GM12878 (cell line): ENCODE data around the gene CPT2. TPM values are rescaled to one million over a fixed set of nuclear protein-coding genes. Genes with fewer than 3 reads are reported as not detected.

Experiments used
- ASH2L ChIP-seq: fragments of 300-600, 200-600 bp; sonication (generic); IDR thresholded peaks from 2 replicates; pipeline ENCODE4 v1.6.1; 2017; ENCODE audit warnings: low read depth, mild to moderate bottlenecking, borderline replicate concordance
- ATF7 ChIP-seq: fragments of 450-650 bp; IDR thresholded peaks from 2 replicates; pipeline ENCODE4 v1.6.1; 2016; ENCODE audit warnings: low read depth, mild to moderate bottlenecking
- CEBPB ChIP-seq, 2 experiments: fragments of 150-350 bp in 1 of 2; IDR thresholded peaks; 2 replicates each; pipeline ENCODE4 v1.6.1; 2012 to 2014; ENCODE audit warnings: low read depth in 2 of 2, low read length in 2 of 2, borderline replicate concordance in 1 of 2, inconsistent platforms in 1 of 2
- EP300 ChIP-seq, 2 experiments: fragments of 150-350 bp in 1 of 2; IDR thresholded peaks; 2 replicates each; pipeline ENCODE4 v1.6.1; 2011 to 2012; ENCODE audit warnings: low read depth in 2 of 2, low read length in 2 of 2, borderline replicate concordance in 1 of 2, improper control_type of control experiment in 1 of 2, inconsistent platforms in 1 of 2; ENCODE audit not compliant: control insufficient read depth in 1 of 2
- FOXM1 ChIP-seq: IDR thresholded peaks from 2 replicates; pipeline ENCODE4 v1.6.1; 2012; ENCODE audit warnings: low read depth, mild to moderate bottlenecking, inconsistent platforms, low read length, moderate library complexity
- HCFC1 ChIP-seq: fragments of 150-350 bp; IDR thresholded peaks from 2 replicates; pipeline ENCODE4 v1.6.1; 2014; ENCODE audit warnings: low read length
- MEF2B ChIP-seq: fragments of 450-650 bp; IDR thresholded peaks from 2 replicates; pipeline ENCODE4 v1.6.1; 2018; ENCODE audit warnings: mild to moderate bottlenecking, moderate library complexity; ENCODE audit not compliant: partially characterized antibody, poor library complexity, severe bottlenecking
- NR2F1 ChIP-seq: fragments of 450-650 bp; conservative IDR thresholded peaks from 2 replicates; pipeline ENCODE4 v1.6.1; 2017; ENCODE audit warnings: mild to moderate bottlenecking
- PML ChIP-seq: IDR thresholded peaks from 2 replicates; pipeline ENCODE4 v1.6.1; 2012; ENCODE audit warnings: low read length, inconsistent platforms
- RB1 ChIP-seq: fragments of 450-650 bp; formaldehyde crosslinking; IDR thresholded peaks from 2 replicates; pipeline ENCODE4 v1.6.1; 2017; ENCODE audit warnings: mild to moderate bottlenecking, borderline replicate concordance
- RUNX3 ChIP-seq: IDR thresholded peaks from 2 replicates; pipeline ENCODE4 v1.6.1; 2012; ENCODE audit warnings: low read length, inconsistent platforms
- SP1 ChIP-seq: IDR thresholded peaks from one replicate; pipeline ENCODE4 v1.6.1; 2011; ENCODE audit warnings: low read depth, low read length
- SRF ChIP-seq, 2 experiments: IDR thresholded peaks; 2 replicates each; pipeline ENCODE4 v1.6.1; 2011; ENCODE audit warnings: low read depth in 2 of 2, low read length in 2 of 2, mild to moderate bottlenecking in 1 of 2, moderate library complexity in 1 of 2
- TCF7 ChIP-seq: IDR thresholded peaks from 2 replicates; pipeline ENCODE4 v1.6.1; 2014; ENCODE audit warnings: antibody characterized with exemption, borderline replicate concordance
- ZBTB11 ChIP-seq: fragments of 450-650 bp; formaldehyde crosslinking; IDR thresholded peaks from 2 replicates; pipeline ENCODE4 v1.5.0; 2022; ENCODE audit warnings: mild to moderate bottlenecking, missing genetic modification characterization
- ZBTB33 ChIP-seq: fragments of 450-650 bp; IDR thresholded peaks from 2 replicates; pipeline ENCODE4 v1.6.1; 2017; ENCODE audit warnings: mild to moderate bottlenecking
- polyA plus RNA-seq, 11 experiments: library from polyadenylated mRNA; depleted of rRNA in 4 of 11; unstranded in 6 of 11; stranded (reverse) in 5 of 11; fragments of >200 nt; fragmentation: Nextera tagmentation in 4 of 11; fragmentation: Illumina TruSeq in 1 of 11; extraction: Ambion mirVana in 4 of 11; extraction: Trizol in 1 of 11; gene quantifications; 1 replicate in 1 of 11; 2 replicates in 10 of 11; pipeline versions ENCODE4 v1.2.1 to v1.2.3, GENCODE V29; 2011 to 2016; ENCODE audit warnings: inconsistent platforms in 2 of 11, missing spikeins in 2 of 11, low read depth in 1 of 11
- total RNA-seq, 4 experiments: library from RNA; depleted of rRNA in 3 of 4; stranded (reverse); fragments of >200 nt in 3 of 4; fragmentation: Illumina TruSeq in 1 of 4; extraction: Trizol in 1 of 4; gene quantifications; 2 replicates each; pipeline versions ENCODE4 v1.2.1 to v1.2.3, GENCODE V29; 2013 to 2021
- TF ChIP-seq, protein P1 (sequence below): IDR thresholded peaks from 2 replicates; pipeline ENCODE4 v1.6.1; 2011; ENCODE audit warnings: borderline replicate concordance, low read depth, mild to moderate bottlenecking, moderate library complexity, mixed read lengths, low read length; ENCODE audit not compliant: insufficient read depth; ENCODE audit errors: extremely low read length
- TF ChIP-seq, protein P2 (sequence below): fragments of 450-650 bp; conservative IDR thresholded peaks from 2 replicates; pipeline ENCODE4 v1.6.1; 2017; ENCODE audit warnings: mild to moderate bottlenecking, moderate library complexity
- TF ChIP-seq, protein P3 (sequence below): IDR thresholded peaks from 2 replicates; pipeline ENCODE4 v1.6.1; 2012; ENCODE audit warnings: low read depth, low read length, improper control_type of control experiment

The CPT2 gene
- total and polyA plus RNA-seq, 10 of the 15 experiments (the other 5 are each of a cell fraction or from before 2014, with no cell fraction given), result 10.1 to 36.2 (median 26.3) TPM

- TF ChIP-seq, protein P1, sequence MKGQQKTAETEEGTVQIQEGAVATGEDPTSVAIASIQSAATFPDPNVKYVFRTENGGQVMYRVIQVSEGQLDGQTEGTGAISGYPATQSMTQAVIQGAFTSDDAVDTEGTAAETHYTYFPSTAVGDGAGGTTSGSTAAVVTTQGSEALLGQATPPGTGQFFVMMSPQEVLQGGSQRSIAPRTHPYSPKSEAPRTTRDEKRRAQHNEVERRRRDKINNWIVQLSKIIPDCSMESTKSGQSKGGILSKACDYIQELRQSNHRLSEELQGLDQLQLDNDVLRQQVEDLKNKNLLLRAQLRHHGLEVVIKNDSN, result no peak
- no peak for TF ChIP-seq TCF7
- no peak for TF ChIP-seq MEF2B
- peak; percentile 44; the same call in 1 of the 2 replicates for TF ChIP-seq RUNX3
- no peak for TF ChIP-seq ASH2L
- TF ChIP-seq HCFC1, result peak; percentile 48; the same call in 1 of the 2 replicates
- peak; percentile 45; the same call in 1 of the 2 replicates for TF ChIP-seq ATF7
- TF ChIP-seq EP300 (IDR thresholded peaks at IDR 0.05; ENCODE audit: borderline replicate concordance in 1 of 2, control insufficient read depth in 1 of 2, low read depth in 2 of 2, low read length in 2 of 2), result no peak
- TF ChIP-seq, protein P2, sequence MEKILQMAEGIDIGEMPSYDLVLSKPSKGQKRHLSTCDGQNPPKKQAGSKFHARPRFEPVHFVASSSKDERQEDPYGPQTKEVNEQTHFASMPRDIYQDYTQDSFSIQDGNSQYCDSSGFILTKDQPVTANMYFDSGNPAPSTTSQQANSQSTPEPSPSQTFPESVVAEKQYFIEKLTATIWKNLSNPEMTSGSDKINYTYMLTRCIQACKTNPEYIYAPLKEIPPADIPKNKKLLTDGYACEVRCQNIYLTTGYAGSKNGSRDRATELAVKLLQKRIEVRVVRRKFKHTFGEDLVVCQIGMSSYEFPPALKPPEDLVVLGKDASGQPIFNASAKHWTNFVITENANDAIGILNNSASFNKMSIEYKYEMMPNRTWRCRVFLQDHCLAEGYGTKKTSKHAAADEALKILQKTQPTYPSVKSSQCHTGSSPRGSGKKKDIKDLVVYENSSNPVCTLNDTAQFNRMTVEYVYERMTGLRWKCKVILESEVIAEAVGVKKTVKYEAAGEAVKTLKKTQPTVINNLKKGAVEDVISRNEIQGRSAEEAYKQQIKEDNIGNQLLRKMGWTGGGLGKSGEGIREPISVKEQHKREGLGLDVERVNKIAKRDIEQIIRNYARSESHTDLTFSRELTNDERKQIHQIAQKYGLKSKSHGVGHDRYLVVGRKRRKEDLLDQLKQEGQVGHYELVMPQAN, result peak; percentile 72
- peak; percentile 91 for TF ChIP-seq NR2F1
- no peak for TF ChIP-seq ZBTB11 (CRISPR knock-in tag)
- no peak for TF ChIP-seq CEBPB (IDR thresholded peaks at IDR 0.05; ENCODE audit: borderline replicate concordance in 1 of 2, low read depth in 2 of 2, low read length in 2 of 2)
- peak; percentile 96 for TF ChIP-seq PML
- TF ChIP-seq FOXM1, result no peak
- no peak for TF ChIP-seq ZBTB33
- TF ChIP-seq SRF (IDR thresholded peaks at IDR 0.05; ENCODE audit: low read depth in 2 of 2, low read length in 2 of 2), result 0 out of 4 replicates have a peak, but pooled peaks of 1 of the 2 experiments have one; percentile 37
- TF ChIP-seq SP1, result no peak
- peak; percentile 66; the same call in 1 of the 2 replicates for TF ChIP-seq RB1
- TF ChIP-seq, protein P3, sequence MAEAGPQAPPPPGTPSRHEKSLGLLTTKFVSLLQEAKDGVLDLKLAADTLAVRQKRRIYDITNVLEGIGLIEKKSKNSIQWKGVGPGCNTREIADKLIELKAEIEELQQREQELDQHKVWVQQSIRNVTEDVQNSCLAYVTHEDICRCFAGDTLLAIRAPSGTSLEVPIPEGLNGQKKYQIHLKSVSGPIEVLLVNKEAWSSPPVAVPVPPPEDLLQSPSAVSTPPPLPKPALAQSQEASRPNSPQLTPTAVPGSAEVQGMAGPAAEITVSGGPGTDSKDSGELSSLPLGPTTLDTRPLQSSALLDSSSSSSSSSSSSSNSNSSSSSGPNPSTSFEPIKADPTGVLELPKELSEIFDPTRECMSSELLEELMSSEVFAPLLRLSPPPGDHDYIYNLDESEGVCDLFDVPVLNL, result no peak; the same call in 1 of the 2 replicates
Measured at GRCh38 chr1:53220171-53220961, 23.7 kb downstream of the CPT2 start, which contains the start of gene CZIB (continued).
